ENCODE measurements around the gene PDE11A. TPM values are rescaled to one million over a fixed set of nuclear protein-coding genes. Genes with fewer than 3 reads are reported as not detected.

Gene PDE11A
- total and polyA plus RNA-seq, 2 of the 13 experiments (the other 11 are each of a cell fraction or from before 2014, with no cell fraction given): 1.2 to 1.7 TPM

- TF ChIP-seq E2F2 (CRISPR knock-in tag; IDR thresholded peaks at IDR 0.05; ENCODE audit: borderline replicate concordance) (peak; percentile 75; the same call in 1 of the 2 replicates), PRMT3 (CRISPR knock-in tag; IDR thresholded peaks at IDR 0.05; ENCODE audit: borderline replicate concordance, low read depth) (peak; percentile 94), ARID2 (CRISPR knock-in tag; IDR thresholded peaks at IDR 0.05; ENCODE audit: borderline replicate concordance) (peak; percentile 98), ZFY (CRISPR knock-in tag; IDR thresholded peaks at IDR 0.05) (peak; percentile 99), ZNF737 (CRISPR knock-in tag; IDR thresholded peaks at IDR 0.05; ENCODE audit: borderline replicate concordance) (peak; percentile 88; the same call in 1 of the 2 replicates), ZNF766 (CRISPR knock-in tag; IDR thresholded peaks at IDR 0.05; ENCODE audit: borderline replicate concordance) (0 out of 2 replicates have a peak, but pooled peaks have one; percentile 90), NPAS2 (CRISPR knock-in tag; IDR thresholded peaks at IDR 0.05; ENCODE audit: borderline replicate concordance) (no peak), TCF12 (IDR thresholded peaks at IDR 0.05) (no peak), TCF12 (CRISPR knock-in tag; IDR thresholded peaks at IDR 0.05) (0 out of 2 replicates have a peak, but pooled peaks have one; percentile 61), ETS1 (CRISPR knock-in tag; IDR thresholded peaks at IDR 0.05) (no peak), NR2F2 (IDR thresholded peaks at IDR 0.05; ENCODE audit: borderline replicate concordance, low read depth) (peak; percentile 53; the same call in 1 of the 2 replicates), ZNF512 (CRISPR knock-in tag; IDR thresholded peaks at IDR 0.05) (peak; percentile 72; the same call in 1 of the 2 replicates), FLYWCH1 (CRISPR knock-in tag; IDR thresholded peaks at IDR 0.05) (no peak), NR2F6 (IDR thresholded peaks at IDR 0.05) (no peak), NR2F6 (CRISPR knock-in tag; IDR thresholded peaks at IDR 0.05) (peak; percentile 84), KDM1A (CRISPR knock-in tag; IDR thresholded peaks at IDR 0.05) (no peak), ZNF615 (CRISPR knock-in tag; IDR thresholded peaks at IDR 0.05; ENCODE audit: borderline replicate concordance) (peak; percentile 68; the same call in 1 of the 2 replicates), ZNF136 (CRISPR knock-in tag; IDR thresholded peaks at IDR 0.05; ENCODE audit: low read depth) (peak; percentile 62; the same call in 1 of the 2 replicates), MED1 (CRISPR knock-in tag; IDR thresholded peaks at IDR 0.05) (peak; percentile 82), ZNF451 (CRISPR knock-in tag; IDR thresholded peaks at IDR 0.05) (no peak; the same call in 1 of the 2 replicates), ZNF496 (CRISPR knock-in tag; IDR thresholded peaks at IDR 0.05; ENCODE audit: insufficient replicate concordance) (no peak), GATAD2A (CRISPR knock-in tag; IDR thresholded peaks at IDR 0.05) (peak; percentile 85), RFX5 (IDR thresholded peaks at IDR 0.05; ENCODE audit: low read depth, low read length) (peak; percentile 43; the same call in 1 of the 2 replicates), MIER2 (CRISPR knock-in tag; IDR thresholded peaks at IDR 0.05) (peak; percentile 95), ZNF432 (CRISPR knock-in tag; IDR thresholded peaks at IDR 0.05; ENCODE audit: borderline replicate concordance) (no peak), ZFP36L2 (CRISPR knock-in tag; IDR thresholded peaks at IDR 0.05) (0 out of 2 replicates have a peak, but pooled peaks have one; percentile 42), ZNF780A (CRISPR knock-in tag; IDR thresholded peaks at IDR 0.05) (peak; percentile 93)
These were observed 39.9 kb upstream of the PDE11A start, which contains the start of gene RBM45 (continued) for GRCh38 chr2:178112202-178113152.
